OCI-LY1 (cell line): ENCODE measurements around the gene HKDC1.

Experiments used
- CTCF ChIP-seq: fragments of 200-600 bp; sonication (generic), shearing (Covaris generic); IDR thresholded peaks from 2 replicates; pipeline ENCODE4 v1.5.1; 2017; ENCODE audit warnings: mild to moderate bottlenecking, antibody characterized with exemption, low read length, moderate library complexity, mixed read lengths
- EZH2 ChIP-seq: fragments of 200-600 bp; sonication (generic), shearing (Covaris generic); IDR thresholded peaks from 2 replicates; pipeline ENCODE4 v1.8.0; 2017; ENCODE audit warnings: borderline replicate concordance, mixed run types, mild to moderate bottlenecking, antibody characterized with exemption, low read length, moderate library complexity, mixed read lengths

GRCh38 chr10:69275444-69275843 lies 55.3 kb downstream of the HKDC1 start:
- TF ChIP-seq CTCF (no peak), EZH2 (no peak)
